Spleen (tissue), 7 donors: ENCODE data around the gene CAMP.

Source experiments
- POLR2A ChIP-seq, 3 donors: fragments of 450-650 bp; IDR thresholded peaks; one replicate each; pipeline ENCODE4 v1.5.1; 2017; ENCODE audit warnings: antibody characterized with exemption in 3 of 3, mild to moderate bottlenecking in 1 of 3
- POLR2AphosphoS5 ChIP-seq, 3 donors: sonication (generic); formaldehyde crosslinking; IDR thresholded peaks; one replicate each; pipeline ENCODE4 v1.5.1; 2017; ENCODE audit warnings: antibody characterized with exemption in 3 of 3
- TF ChIP-seq, protein P1 (sequence below), 11 experiments: fragments of 200-600 bp in 7 of 11; fragments of 450-650 bp in 4 of 11; sonication (generic) in 4 of 11; IDR thresholded peaks in 8 of 11; conservative IDR thresholded peaks in 3 of 11; 1 replicate in 7 of 11; 2 replicates in 4 of 11; pipeline versions ENCODE4 v1.4.0 to v1.8.0; 2016 to 2021; ENCODE audit warnings: antibody characterized with exemption in 11 of 11, inconsistent platforms in 4 of 11, mild to moderate bottlenecking in 1 of 11
- donor health status: DM: no; HTN: no; CAD: no; lungs with moderate emphysema.
- donor health status: DM: no; HTN: no; CAD: no.
- donor health status: DM: no; HTN: no; CAD: no.

DNA sequence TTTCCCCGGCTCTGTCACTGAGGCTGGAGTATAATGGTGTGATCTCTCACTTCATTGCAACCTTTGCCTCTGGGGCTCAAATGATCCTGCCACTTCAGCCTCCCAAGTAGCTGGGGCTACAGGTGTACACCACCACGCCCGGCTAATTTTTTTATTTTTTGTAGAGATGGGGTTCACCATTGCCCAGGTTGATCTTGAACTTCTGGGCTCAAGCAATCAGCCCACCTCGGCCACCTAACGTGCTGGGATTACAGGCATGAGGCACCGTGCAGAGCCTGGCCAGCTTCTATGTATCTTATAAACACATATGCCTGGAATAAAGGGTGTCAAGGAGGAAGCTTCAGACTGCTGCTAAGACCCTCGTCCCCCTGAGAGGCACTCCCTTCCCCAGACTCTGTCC, 21.8 kb downstream of the CAMP start:
- TF ChIP-seq, protein P1, sequence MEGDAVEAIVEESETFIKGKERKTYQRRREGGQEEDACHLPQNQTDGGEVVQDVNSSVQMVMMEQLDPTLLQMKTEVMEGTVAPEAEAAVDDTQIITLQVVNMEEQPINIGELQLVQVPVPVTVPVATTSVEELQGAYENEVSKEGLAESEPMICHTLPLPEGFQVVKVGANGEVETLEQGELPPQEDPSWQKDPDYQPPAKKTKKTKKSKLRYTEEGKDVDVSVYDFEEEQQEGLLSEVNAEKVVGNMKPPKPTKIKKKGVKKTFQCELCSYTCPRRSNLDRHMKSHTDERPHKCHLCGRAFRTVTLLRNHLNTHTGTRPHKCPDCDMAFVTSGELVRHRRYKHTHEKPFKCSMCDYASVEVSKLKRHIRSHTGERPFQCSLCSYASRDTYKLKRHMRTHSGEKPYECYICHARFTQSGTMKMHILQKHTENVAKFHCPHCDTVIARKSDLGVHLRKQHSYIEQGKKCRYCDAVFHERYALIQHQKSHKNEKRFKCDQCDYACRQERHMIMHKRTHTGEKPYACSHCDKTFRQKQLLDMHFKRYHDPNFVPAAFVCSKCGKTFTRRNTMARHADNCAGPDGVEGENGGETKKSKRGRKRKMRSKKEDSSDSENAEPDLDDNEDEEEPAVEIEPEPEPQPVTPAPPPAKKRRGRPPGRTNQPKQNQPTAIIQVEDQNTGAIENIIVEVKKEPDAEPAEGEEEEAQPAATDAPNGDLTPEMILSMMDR (IDR thresholded peaks at IDR 0.05 in 8 of 11, conservative IDR thresholded peaks at IDR 0.05 in 3 of 11): no peak
- no peak for TF ChIP-seq POLR2A (IDR thresholded peaks at IDR 0.05)
- TF ChIP-seq POLR2AphosphoS5 (IDR thresholded peaks at IDR 0.05): no peak
